SK-N-SH treated with all-trans-retinoic acid at 6 μM for 48 hours (cell line): ENCODE measurements around the gene CR1.

Experiments
- ATAC-seq: fragments of 200-7000 bp; cut with Tn5 transposase; 3 replicates; pipeline ENCODE4 v1.9.1; 2020; ENCODE audit warnings: mild to moderate bottlenecking, moderate library complexity
- ARNTL ChIP-seq: fragments of 450-650 bp; formaldehyde crosslinking; IDR thresholded peaks from 2 replicates; pipeline ENCODE4 v1.5.0; 2020; ENCODE audit warnings: low read depth, mild to moderate bottlenecking, moderate library complexity, borderline replicate concordance
- BACH2 ChIP-seq: fragments of 250-450 bp; sonication (Bioruptor Pico); IDR thresholded peaks from 2 replicates; pipeline ENCODE4 v1.9.0; 2021; ENCODE audit warnings: mild to moderate bottlenecking, borderline replicate concordance
- CREB5 ChIP-seq: fragments of 250-450 bp; sonication (Bioruptor Pico); IDR thresholded peaks from 2 replicates; pipeline ENCODE4 v1.5.1; 2020; ENCODE audit warnings: low read depth, mild to moderate bottlenecking, moderate library complexity
- CSDC2 ChIP-seq: fragments of 250-450 bp; sonication (Bioruptor Pico); IDR thresholded peaks from 2 replicates; pipeline ENCODE4 v1.5.0; 2020; ENCODE audit warnings: mild to moderate bottlenecking, moderate library complexity
- CSRNP3 ChIP-seq: fragments of 250-450 bp; sonication (Bioruptor Pico); IDR thresholded peaks from 2 replicates; pipeline ENCODE4 v1.5.1; 2021; ENCODE audit warnings: mild to moderate bottlenecking, moderate library complexity
- ESRRG ChIP-seq: fragments of 250-450 bp; sonication (Bioruptor Pico); IDR thresholded peaks from 2 replicates; pipeline ENCODE4 v1.6.1; 2021; ENCODE audit warnings: mild to moderate bottlenecking
- GLIS3 ChIP-seq: fragments of 250-450 bp; sonication (Bioruptor Pico); IDR thresholded peaks from 2 replicates; pipeline ENCODE4 v1.5.0; 2020; ENCODE audit warnings: mild to moderate bottlenecking, moderate library complexity
- ISL1 ChIP-seq: fragments of 250-450 bp; sonication (Bioruptor Pico); IDR thresholded peaks from 2 replicates; pipeline ENCODE4 v2.1.2; 2022; ENCODE audit warnings: mild to moderate bottlenecking, moderate library complexity
- OSR1 ChIP-seq: fragments of 250-450 bp; sonication (Bioruptor Pico); IDR thresholded peaks from 2 replicates; pipeline ENCODE4 v1.8.0; 2022; ENCODE audit warnings: moderate library complexity, mild to moderate bottlenecking, inconsistent platforms
- PATZ1 ChIP-seq: fragments of 250-450 bp; sonication (Bioruptor Pico); IDR thresholded peaks from 2 replicates; pipeline ENCODE4 v1.8.0; 2020; ENCODE audit warnings: mild to moderate bottlenecking, moderate library complexity, borderline replicate concordance
- PPARA ChIP-seq: fragments of 250-450 bp; sonication (Bioruptor Pico); IDR thresholded peaks from 2 replicates; pipeline ENCODE4 v1.5.0; 2020; ENCODE audit warnings: mild to moderate bottlenecking, borderline replicate concordance
- RARB ChIP-seq: fragments of 250-450 bp; sonication (Bioruptor Pico); IDR thresholded peaks from 2 replicates; pipeline ENCODE4 v1.8.0; 2021; ENCODE audit warnings: mild to moderate bottlenecking, moderate library complexity
- TCF4 ChIP-seq: fragments of 250-450 bp; sonication (Bioruptor Pico); IDR thresholded peaks from 2 replicates; pipeline ENCODE4 v1.8.0; 2021; ENCODE audit warnings: mild to moderate bottlenecking, moderate library complexity, borderline replicate concordance
- TOX ChIP-seq: fragments of 250-450 bp; sonication (Bioruptor Pico); IDR thresholded peaks from 2 replicates; pipeline ENCODE4 v1.8.0; 2021; ENCODE audit warnings: mild to moderate bottlenecking, moderate library complexity, borderline replicate concordance
- TSHZ2 ChIP-seq: fragments of 250-450 bp; sonication (Bioruptor Pico); IDR thresholded peaks from 2 replicates; pipeline ENCODE4 v1.5.0; 2020; ENCODE audit warnings: mild to moderate bottlenecking, moderate library complexity
- ZC3H10 ChIP-seq: fragments of 250-450 bp; sonication (Bioruptor Pico); IDR thresholded peaks from 2 replicates; pipeline ENCODE4 v1.5.1; 2021; ENCODE audit warnings: mild to moderate bottlenecking, moderate library complexity
- ZFP3 ChIP-seq: fragments of 250-450 bp; sonication (Bioruptor Pico); IDR thresholded peaks from 2 replicates; pipeline ENCODE4 v1.5.0; 2020; ENCODE audit warnings: mild to moderate bottlenecking, moderate library complexity
- ZFP30 ChIP-seq: fragments of 450-650 bp; formaldehyde crosslinking; IDR thresholded peaks from 2 replicates; pipeline ENCODE4 v1.5.0; 2022; ENCODE audit warnings: mild to moderate bottlenecking, moderate library complexity
- ZNF565 ChIP-seq: fragments of 450-650 bp; formaldehyde crosslinking; conservative IDR thresholded peaks from 2 replicates; pipeline ENCODE4 v1.5.0; 2020; ENCODE audit warnings: low read depth, mild to moderate bottlenecking, moderate library complexity
- ZNF70 ChIP-seq: fragments of 450-650 bp; formaldehyde crosslinking; IDR thresholded peaks from 2 replicates; pipeline ENCODE4 v1.5.0; 2020; ENCODE audit warnings: mild to moderate bottlenecking, moderate library complexity
- ZNF8 ChIP-seq: fragments of 450-650 bp; formaldehyde crosslinking; IDR thresholded peaks from 2 replicates; pipeline ENCODE4 v1.5.0; 2020; ENCODE audit warnings: mild to moderate bottlenecking, moderate library complexity

CR1 gene

GRCh38 chr1:207603777-207604176 lies 107.8 kb downstream of the CR1 start:
- TF ChIP-seq BACH2 (no peak), CSRNP3 (CRISPR knock-in tag) (no peak), ISL1 (no peak), TCF4 (no peak), ZC3H10 (CRISPR knock-in tag) (no peak)
- no peak for ATAC-seq

GRCh38 chr1:207605444-207606361 lies 109.7 kb downstream of the CR1 start:
- ATAC-seq: no peak
- no peak for TF ChIP-seq CREB5 (CRISPR knock-in tag)
- no peak for TF ChIP-seq GLIS3 (CRISPR knock-in tag)
- no peak for TF ChIP-seq ZNF565 (CRISPR knock-in tag)
- TF ChIP-seq ARNTL (CRISPR knock-in tag): no peak
- no peak for TF ChIP-seq ZNF70
- no peak for TF ChIP-seq OSR1 (CRISPR knock-in tag)
- TF ChIP-seq TOX (CRISPR knock-in tag): no peak
- TF ChIP-seq ZNF8 (CRISPR knock-in tag): no peak
- no peak for TF ChIP-seq TCF4
- TF ChIP-seq ISL1: no peak
- no peak for TF ChIP-seq CSRNP3 (CRISPR knock-in tag)
- no peak for TF ChIP-seq ZFP30 (CRISPR knock-in tag)
- TF ChIP-seq ZFP3 (CRISPR knock-in tag): no peak
- TF ChIP-seq PPARA (CRISPR knock-in tag): no peak
- TF ChIP-seq ZC3H10 (CRISPR knock-in tag): no peak

- ATAC-seq: no peak
- TF ChIP-seq ARNTL (CRISPR knock-in tag) (no peak), ZNF565 (CRISPR knock-in tag) (no peak), CSRNP3 (CRISPR knock-in tag) (no peak), ZFP3 (CRISPR knock-in tag) (no peak), ZNF70 (no peak), ZC3H10 (CRISPR knock-in tag) (no peak), RARB (CRISPR knock-in tag) (no peak)
Observed at GRCh38 chr1:207606362-207606755, 110.4 kb downstream of the CR1 start.

- ATAC-seq: no peak; the same call in 2 of the 3 replicates
- no peak for TF ChIP-seq ISL1
- TF ChIP-seq TSHZ2: no peak
- no peak for TF ChIP-seq CSRNP3 (CRISPR knock-in tag)
- TF ChIP-seq ZNF565 (CRISPR knock-in tag): no peak
- no peak for TF ChIP-seq PPARA (CRISPR knock-in tag)
- TF ChIP-seq ESRRG (CRISPR knock-in tag): no peak
- TF ChIP-seq ZFP3 (CRISPR knock-in tag): no peak
- TF ChIP-seq PATZ1: no peak
- TF ChIP-seq BACH2: no peak
- no peak for TF ChIP-seq ZNF8 (CRISPR knock-in tag)
- no peak for TF ChIP-seq CSDC2 (CRISPR knock-in tag)
- no peak for TF ChIP-seq ZFP30 (CRISPR knock-in tag)
- TF ChIP-seq ARNTL (CRISPR knock-in tag): no peak
- TF ChIP-seq TCF4: no peak
- no peak for TF ChIP-seq GLIS3 (CRISPR knock-in tag)
Observed at GRCh38 chr1:207612762-207613161, 116.8 kb downstream of the CR1 start.
